Measurements from ENCODE around the gene COPS6.

The COPS6 gene

DNA sequence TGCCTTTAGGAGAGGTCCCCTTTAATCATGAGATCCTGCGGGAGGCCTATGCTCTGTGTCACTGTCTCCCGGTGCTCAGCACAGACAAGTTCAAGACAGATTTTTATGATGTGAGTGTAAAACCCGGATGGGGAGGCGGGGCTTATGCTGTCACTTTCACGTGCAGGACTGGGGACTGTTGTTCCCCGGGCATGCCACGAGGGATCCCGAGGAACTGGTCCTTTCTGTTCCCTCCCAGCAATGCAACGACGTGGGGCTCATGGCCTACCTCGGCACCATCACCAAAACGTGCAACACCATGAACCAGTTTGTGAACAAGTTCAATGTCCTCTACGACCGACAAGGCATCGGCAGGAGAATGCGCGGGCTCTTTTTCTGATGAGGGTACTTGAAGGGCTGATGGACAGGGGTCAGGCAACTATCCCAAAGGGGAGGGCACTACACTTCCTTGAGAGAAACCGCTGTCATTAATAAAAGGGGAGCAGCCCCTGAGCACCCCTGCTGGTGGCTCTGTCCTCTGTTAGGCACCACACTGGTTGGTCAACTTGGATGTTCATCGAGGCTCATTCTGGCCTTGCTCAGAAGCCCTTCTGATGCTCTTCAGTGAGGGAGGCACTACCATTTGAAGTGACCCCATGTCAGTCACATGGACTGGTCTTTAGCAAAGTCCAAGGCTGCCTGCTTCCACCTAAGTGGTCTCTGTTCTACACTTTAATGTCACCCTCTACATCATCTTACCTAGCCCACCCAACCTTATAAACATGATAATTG lies 2.8 kb downstream of the COPS6 start (continued):
- TF ChIP-seq, protein P1, sequence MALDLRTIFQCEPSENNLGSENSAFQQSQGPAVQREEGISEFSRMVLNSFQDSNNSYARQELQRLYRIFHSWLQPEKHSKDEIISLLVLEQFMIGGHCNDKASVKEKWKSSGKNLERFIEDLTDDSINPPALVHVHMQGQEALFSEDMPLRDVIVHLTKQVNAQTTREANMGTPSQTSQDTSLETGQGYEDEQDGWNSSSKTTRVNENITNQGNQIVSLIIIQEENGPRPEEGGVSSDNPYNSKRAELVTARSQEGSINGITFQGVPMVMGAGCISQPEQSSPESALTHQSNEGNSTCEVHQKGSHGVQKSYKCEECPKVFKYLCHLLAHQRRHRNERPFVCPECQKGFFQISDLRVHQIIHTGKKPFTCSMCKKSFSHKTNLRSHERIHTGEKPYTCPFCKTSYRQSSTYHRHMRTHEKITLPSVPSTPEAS (tag by site-specific recombination; IDR thresholded peaks at IDR 0.05) = no peak
- TF ChIP-seq ZNF629 (tag by site-specific recombination; IDR thresholded peaks at IDR 0.05) = peak; percentile 44

DNA sequence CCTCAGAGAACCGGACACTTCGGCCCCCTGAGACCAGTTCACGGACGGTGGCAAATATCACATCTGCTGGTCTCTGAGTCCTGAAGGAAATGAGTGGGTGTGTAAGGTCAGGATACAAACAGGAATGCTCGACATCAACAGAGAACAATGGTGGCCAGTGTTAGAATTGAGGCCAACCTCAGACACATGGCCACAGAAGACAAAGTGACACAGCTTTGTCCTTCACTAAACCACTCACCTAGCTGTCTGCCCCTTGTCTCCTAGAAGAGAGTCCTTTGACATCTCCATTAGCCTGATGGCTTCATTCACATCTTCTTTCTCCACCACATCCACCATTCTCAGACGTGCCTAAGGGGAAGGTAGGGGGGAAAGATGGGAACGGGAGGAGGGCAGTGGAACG lies 4.3 kb downstream of the COPS6 start:
- H3K27ac ChIP-seq (ENCODE audit: extremely low read depth, low read depth, low read length) = peak overlapping the region; percentile 13; the same call in 1 of the 2 replicates
- peaks cover 8% of the 10 kb centered on the region for H3K4me1 ChIP-seq (ENCODE audit: control insufficient read depth, insufficient read depth, low read length)
- ChIA-PET POLR2A (interaction anchor here (1.2 to 7.9 kb wide), 2 partner anchors 8 to 11 kb away, joined by 5 to 115 read pairs; partner anchors contain the start of genes AP4M1 and MCM7), CTCF (no interaction called here)
- H3K4me3 ChIP-seq (ENCODE audit: low read depth, low read length) = no peak overlapping the region
- TF ChIP-seq, protein P2, sequence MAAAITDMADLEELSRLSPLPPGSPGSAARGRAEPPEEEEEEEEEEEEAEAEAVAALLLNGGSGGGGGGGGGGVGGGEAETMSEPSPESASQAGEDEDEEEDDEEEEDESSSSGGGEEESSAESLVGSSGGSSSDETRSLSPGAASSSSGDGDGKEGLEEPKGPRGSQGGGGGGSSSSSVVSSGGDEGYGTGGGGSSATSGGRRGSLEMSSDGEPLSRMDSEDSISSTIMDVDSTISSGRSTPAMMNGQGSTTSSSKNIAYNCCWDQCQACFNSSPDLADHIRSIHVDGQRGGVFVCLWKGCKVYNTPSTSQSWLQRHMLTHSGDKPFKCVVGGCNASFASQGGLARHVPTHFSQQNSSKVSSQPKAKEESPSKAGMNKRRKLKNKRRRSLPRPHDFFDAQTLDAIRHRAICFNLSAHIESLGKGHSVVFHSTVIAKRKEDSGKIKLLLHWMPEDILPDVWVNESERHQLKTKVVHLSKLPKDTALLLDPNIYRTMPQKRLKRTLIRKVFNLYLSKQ (tag by site-specific recombination; IDR thresholded peaks at IDR 0.05; ENCODE audit: borderline replicate concordance) = no peak
- TF ChIP-seq ZNF561 (tag by site-specific recombination; IDR thresholded peaks at IDR 0.05; ENCODE audit: borderline replicate concordance) (no peak), ZNF621 (tag by site-specific recombination; IDR thresholded peaks at IDR 0.05) (no peak), ZNF24 (tag by site-specific recombination; IDR thresholded peaks at IDR 0.05) (no peak), ZNF155 (tag by site-specific recombination; IDR thresholded peaks at IDR 0.05) (no peak), FEZF1 (tag by site-specific recombination; IDR thresholded peaks at IDR 0.05) (no peak), ZNF629 (tag by site-specific recombination; IDR thresholded peaks at IDR 0.05) (no peak), ZNF560 (tag by site-specific recombination; IDR thresholded peaks at IDR 0.05; ENCODE audit: borderline replicate concordance) (no peak), ZNF366 (tag by site-specific recombination; conservative IDR thresholded peaks at IDR 0.05) (no peak), ZBTB20 (tag by site-specific recombination; IDR thresholded peaks at IDR 0.05) (no peak), ZNF146 (tag by site-specific recombination; IDR thresholded peaks at IDR 0.05) (no peak)
- TF ChIP-seq, protein P3, sequence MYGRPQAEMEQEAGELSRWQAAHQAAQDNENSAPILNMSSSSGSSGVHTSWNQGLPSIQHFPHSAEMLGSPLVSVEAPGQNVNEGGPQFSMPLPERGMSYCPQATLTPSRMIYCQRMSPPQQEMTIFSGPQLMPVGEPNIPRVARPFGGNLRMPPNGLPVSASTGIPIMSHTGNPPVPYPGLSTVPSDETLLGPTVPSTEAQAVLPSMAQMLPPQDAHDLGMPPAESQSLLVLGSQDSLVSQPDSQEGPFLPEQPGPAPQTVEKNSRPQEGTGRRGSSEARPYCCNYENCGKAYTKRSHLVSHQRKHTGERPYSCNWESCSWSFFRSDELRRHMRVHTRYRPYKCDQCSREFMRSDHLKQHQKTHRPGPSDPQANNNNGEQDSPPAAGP (tag by site-specific recombination; IDR thresholded peaks at IDR 0.05) = no peak
- TF ChIP-seq, protein P4, sequence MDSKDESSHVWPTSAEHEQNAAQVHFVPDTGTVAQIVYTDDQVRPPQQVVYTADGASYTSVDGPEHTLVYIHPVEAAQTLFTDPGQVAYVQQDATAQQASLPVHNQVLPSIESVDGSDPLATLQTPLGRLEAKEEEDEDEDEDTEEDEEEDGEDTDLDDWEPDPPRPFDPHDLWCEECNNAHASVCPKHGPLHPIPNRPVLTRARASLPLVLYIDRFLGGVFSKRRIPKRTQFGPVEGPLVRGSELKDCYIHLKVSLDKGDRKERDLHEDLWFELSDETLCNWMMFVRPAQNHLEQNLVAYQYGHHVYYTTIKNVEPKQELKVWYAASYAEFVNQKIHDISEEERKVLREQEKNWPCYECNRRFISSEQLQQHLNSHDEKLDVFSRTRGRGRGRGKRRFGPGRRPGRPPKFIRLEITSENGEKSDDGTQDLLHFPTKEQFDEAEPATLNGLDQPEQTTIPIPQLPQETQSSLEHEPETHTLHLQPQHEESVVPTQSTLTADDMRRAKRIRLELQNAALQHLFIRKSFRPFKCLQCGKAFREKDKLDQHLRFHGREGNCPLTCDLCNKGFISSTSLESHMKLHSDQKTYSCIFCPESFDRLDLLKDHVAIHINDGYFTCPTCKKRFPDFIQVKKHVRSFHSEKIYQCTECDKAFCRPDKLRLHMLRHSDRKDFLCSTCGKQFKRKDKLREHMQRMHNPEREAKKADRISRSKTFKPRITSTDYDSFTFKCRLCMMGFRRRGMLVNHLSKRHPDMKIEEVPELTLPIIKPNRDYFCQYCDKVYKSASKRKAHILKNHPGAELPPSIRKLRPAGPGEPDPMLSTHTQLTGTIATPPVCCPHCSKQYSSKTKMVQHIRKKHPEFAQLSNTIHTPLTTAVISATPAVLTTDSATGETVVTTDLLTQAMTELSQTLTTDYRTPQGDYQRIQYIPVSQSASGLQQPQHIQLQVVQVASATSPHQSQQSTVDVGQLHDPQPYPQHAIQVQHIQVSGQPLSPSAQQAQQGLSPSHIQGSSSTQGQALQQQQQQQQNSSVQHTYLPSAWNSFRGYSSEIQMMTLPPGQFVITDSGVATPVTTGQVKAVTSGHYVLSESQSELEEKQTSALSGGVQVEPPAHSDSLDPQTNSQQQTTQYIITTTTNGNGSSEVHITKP (tag by site-specific recombination; IDR thresholded peaks at IDR 0.05) = no peak
- H3K36me3 ChIP-seq (ENCODE audit: control insufficient read depth in 2 of 2, insufficient read depth in 1 of 2, low read length in 2 of 2) = peaks cover 45 to 78% of the 10 kb centered on the region in 2 experiments
- no peaks in the 10 kb centered on the region for H3K9me3 ChIP-seq (ENCODE audit: control insufficient read depth, insufficient read depth, low read depth, low read length)

DNA sequence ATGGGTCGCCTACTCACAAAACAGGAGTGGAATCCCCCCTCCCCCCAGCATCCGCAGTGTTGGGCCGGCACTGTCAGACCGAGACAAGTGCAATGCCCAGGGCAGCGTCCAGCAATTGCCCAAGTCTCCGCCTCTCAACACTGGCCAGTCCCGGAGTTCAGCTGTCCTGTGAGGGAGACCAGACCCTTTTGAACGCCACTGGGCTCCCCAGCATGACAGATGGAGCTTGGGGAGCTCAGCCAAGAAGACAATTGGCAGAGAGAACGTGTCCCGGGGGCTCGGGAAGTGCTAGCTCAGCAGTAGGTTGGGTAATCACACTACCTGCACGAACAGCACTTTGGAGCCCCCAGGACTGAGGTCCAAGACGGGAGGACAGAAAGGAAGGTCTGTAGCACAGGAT lies 4.7 kb downstream of the COPS6 start:
- ChIA-PET POLR2A (interaction anchor here (1.0 to 7.9 kb wide), 2 partner anchors 7 to 21 kb away, joined by 4 to 115 read pairs; partner anchors contain the start of genes AP4M1 and MCM7), CTCF (no interaction called here)
- H3K9me3 ChIP-seq (ENCODE audit: control insufficient read depth, insufficient read depth, low read depth, low read length) = no peaks in the 10 kb centered on the region
- peak overlapping the region; percentile 13; the same call in 1 of the 2 replicates for H3K27ac ChIP-seq (ENCODE audit: extremely low read depth, low read depth, low read length)
- peaks cover 6% of the 10 kb centered on the region for H3K4me1 ChIP-seq (ENCODE audit: control insufficient read depth, insufficient read depth, low read length)
- H3K36me3 ChIP-seq (ENCODE audit: control insufficient read depth in 2 of 2, insufficient read depth in 1 of 2, low read length in 2 of 2) = peaks cover 49 to 82% of the 10 kb centered on the region in 2 experiments
- H3K4me3 ChIP-seq (ENCODE audit: low read depth, low read length) = no peak overlapping the region
- TF ChIP-seq ZNF629 (tag by site-specific recombination; IDR thresholded peaks at IDR 0.05) (no peak), ZIC2 (tag by site-specific recombination; IDR thresholded peaks at IDR 0.05) (peak; percentile 36; the same call in 1 of the 2 replicates), ZNF660 (tag by site-specific recombination; IDR thresholded peaks at IDR 0.05) (peak; percentile 74)

Data from HEK293 (cell line).